Sigmoid colon (tissue), 4 donors: Measurements from ENCODE around the gene YJEFN3.

ENCODE experiments used
- EP300 ChIP-seq, 4 donors: sonication (generic); formaldehyde crosslinking; IDR thresholded peaks; one replicate each; pipeline ENCODE4 v1.6.1; 2017; ENCODE audit warnings: antibody characterized with exemption in 4 of 4
- POLR2A ChIP-seq, 2 donors: fragments of 450-650 bp; IDR thresholded peaks; one replicate each; pipeline ENCODE4 v1.6.1; 2016; ENCODE audit warnings: antibody characterized with exemption in 2 of 2, mild to moderate bottlenecking in 2 of 2, moderate library complexity in 2 of 2
- POLR2AphosphoS5 ChIP-seq, 4 donors: sonication (generic); formaldehyde crosslinking; IDR thresholded peaks; one replicate each; pipeline ENCODE4 v1.6.1; 2017; ENCODE audit warnings: antibody characterized with exemption in 4 of 4
- TF ChIP-seq, protein P1 (sequence below), 4 experiments: fragments of 450-650 bp in 3 of 4; fragments of 200-600 bp in 1 of 4; IDR thresholded peaks; one replicate each; pipeline ENCODE4 v1.5.1; 2016 to 2019; ENCODE audit warnings: antibody characterized with exemption in 4 of 4, mild to moderate bottlenecking in 3 of 4, moderate library complexity in 2 of 4

DNA sequence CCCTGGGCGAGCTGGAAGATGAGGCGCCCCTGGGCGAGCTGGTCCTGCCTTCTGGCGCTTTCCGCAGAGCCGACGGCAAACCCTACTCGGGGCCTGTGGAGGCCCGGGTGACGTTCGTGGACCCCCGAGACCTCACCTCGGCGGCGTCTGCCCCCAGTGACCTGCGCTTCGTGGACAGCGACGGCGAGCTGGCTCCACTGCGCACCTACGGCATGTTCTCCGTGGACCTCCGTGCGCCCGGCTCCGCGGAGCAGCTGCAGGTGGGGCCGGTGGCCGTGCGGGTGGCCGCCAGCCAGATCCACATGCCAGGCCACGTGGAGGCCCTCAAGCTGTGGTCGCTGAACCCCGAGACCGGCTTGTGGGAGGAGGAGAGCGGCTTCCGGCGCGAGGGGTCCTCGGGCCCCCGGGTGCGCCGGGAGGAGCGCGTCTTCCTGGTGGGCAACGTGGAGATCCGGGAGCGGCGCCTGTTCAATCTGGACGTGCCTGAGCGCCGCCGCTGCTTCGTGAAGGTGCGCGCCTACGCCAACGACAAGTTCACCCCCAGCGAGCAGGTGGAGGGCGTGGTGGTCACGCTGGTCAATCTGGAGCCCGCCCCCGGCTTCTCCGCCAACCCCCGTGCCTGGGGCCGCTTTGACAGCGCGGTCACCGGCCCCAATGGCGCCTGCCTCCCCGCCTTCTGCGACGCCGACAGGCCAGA is 15.7 kb downstream of the YJEFN3 start:
- TF ChIP-seq POLR2A (IDR thresholded peaks at IDR 0.05), result no peak
- TF ChIP-seq, protein P1, sequence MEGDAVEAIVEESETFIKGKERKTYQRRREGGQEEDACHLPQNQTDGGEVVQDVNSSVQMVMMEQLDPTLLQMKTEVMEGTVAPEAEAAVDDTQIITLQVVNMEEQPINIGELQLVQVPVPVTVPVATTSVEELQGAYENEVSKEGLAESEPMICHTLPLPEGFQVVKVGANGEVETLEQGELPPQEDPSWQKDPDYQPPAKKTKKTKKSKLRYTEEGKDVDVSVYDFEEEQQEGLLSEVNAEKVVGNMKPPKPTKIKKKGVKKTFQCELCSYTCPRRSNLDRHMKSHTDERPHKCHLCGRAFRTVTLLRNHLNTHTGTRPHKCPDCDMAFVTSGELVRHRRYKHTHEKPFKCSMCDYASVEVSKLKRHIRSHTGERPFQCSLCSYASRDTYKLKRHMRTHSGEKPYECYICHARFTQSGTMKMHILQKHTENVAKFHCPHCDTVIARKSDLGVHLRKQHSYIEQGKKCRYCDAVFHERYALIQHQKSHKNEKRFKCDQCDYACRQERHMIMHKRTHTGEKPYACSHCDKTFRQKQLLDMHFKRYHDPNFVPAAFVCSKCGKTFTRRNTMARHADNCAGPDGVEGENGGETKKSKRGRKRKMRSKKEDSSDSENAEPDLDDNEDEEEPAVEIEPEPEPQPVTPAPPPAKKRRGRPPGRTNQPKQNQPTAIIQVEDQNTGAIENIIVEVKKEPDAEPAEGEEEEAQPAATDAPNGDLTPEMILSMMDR (IDR thresholded peaks at IDR 0.05), result no peak
- no peak for TF ChIP-seq EP300 (IDR thresholded peaks at IDR 0.05)
- TF ChIP-seq POLR2AphosphoS5 (IDR thresholded peaks at IDR 0.05), result no peak
